B cell (primary cell): Measurements from ENCODE around the gene RASGRF2. TPM values are rescaled to one million over a fixed set of nuclear protein-coding genes. Genes with fewer than 3 reads are reported as not detected.

Experiments used
- ATAC-seq: fragments of 200-7000 bp; cut with Tn5 transposase; one replicate; pipeline ENCODE4 v1.10.0; 2021; ENCODE audit warnings: low read depth, mild to moderate bottlenecking, moderate number of reproducible peaks, moderate library complexity
- CTCF ChIA-PET: fragments of 350-600 bp; sonication (Branson Sonifier 250); formaldehyde crosslinking; loops from one replicate; lab custom pipeline; 2021; ENCODE audit warnings: antibody characterized with exemption, inconsistent platforms; lab: Charles Lee
- POLR2A ChIA-PET: fragments of 350-600 bp; sonication (Branson Sonifier 250); formaldehyde crosslinking; loops from one replicate; lab custom pipeline; 2021; ENCODE audit warnings: antibody characterized with exemption; lab: Charles Lee
- DNase-seq: peaks from one replicate; pipeline ENCODE4 v3.0.0; 2013
- H2AFZ ChIP-seq: 2 replicates; pipeline ENCODE4 v1.6.1; 2012; ENCODE audit warnings: mild to moderate bottlenecking, low read depth, low read length; ENCODE audit not compliant: insufficient read depth, poor library complexity, severe bottlenecking
- H3K27ac ChIP-seq, 2 donors: 1 replicate in 1 of 2; 2 replicates in 1 of 2; pipeline ENCODE4 v1.5.1; 2012 to 2013; ENCODE audit warnings: low read length in 2 of 2, mild to moderate bottlenecking in 2 of 2, moderate library complexity in 1 of 2
- H3K27me3 ChIP-seq, 4 experiments: fragments of 200-600 bp in 1 of 4; sonication (generic) in 1 of 4; replicated peaks in 1 of 4; 1 replicate in 2 of 4; 2 replicates in 2 of 4; pipeline versions ENCODE4 v1.6.1 to v1.7.0; 2013 to 2016; ENCODE audit warnings: low read length in 3 of 4, mild to moderate bottlenecking in 2 of 4, mixed read lengths in 1 of 4, moderate library complexity in 1 of 4; ENCODE audit not compliant: insufficient read depth in 4 of 4, control insufficient read depth in 3 of 4; ENCODE audit errors: control extremely low read depth in 1 of 4
- H3K36me3 ChIP-seq, 2 experiments: replicated peaks in 1 of 2; 1 replicate in 1 of 2; 2 replicates in 1 of 2; pipeline versions ENCODE4 v1.6.1 to v1.7.1; 2013; ENCODE audit warnings: low read length in 1 of 2; ENCODE audit not compliant: insufficient read depth in 2 of 2, control insufficient read depth in 1 of 2; ENCODE audit errors: control extremely low read depth in 1 of 2, extremely low read depth in 1 of 2
- H3K4me1 ChIP-seq, 2 donors: fragments of 200-600 bp in 1 of 2; sonication (generic) in 1 of 2; 1 replicate in 1 of 2; 2 replicates in 1 of 2; pipeline versions ENCODE4 v1.5.1 to v1.6.1; 2013 to 2017; ENCODE audit warnings: low read length in 2 of 2; ENCODE audit not compliant: control insufficient read depth in 2 of 2, insufficient read depth in 2 of 2
- H3K4me2 ChIP-seq: replicated peaks from 2 replicates; pipeline ENCODE3; 2012; ENCODE audit warnings: mild to moderate bottlenecking, low read depth, low read length; ENCODE audit not compliant: poor library complexity, severe bottlenecking
- H3K4me3 ChIP-seq, 5 experiments: fragments of 200-600 bp in 1 of 5; sonication (generic) in 1 of 5; 1 replicate in 3 of 5; 2 replicates in 2 of 5; pipeline versions ENCODE4 v1.5.1 to v1.7.0; 2011 to 2016; ENCODE audit warnings: low read length in 4 of 5, mild to moderate bottlenecking in 4 of 5, low read depth in 2 of 5, control low read depth in 1 of 5, moderate library complexity in 1 of 5; ENCODE audit not compliant: insufficient read depth in 1 of 5; ENCODE audit errors: control extremely low read depth in 1 of 5, extremely low read depth in 1 of 5
- H3K79me2 ChIP-seq: fragments of 200-600 bp; sonication (generic); one replicate; pipeline ENCODE4 v1.6.0; 2016; ENCODE audit warnings: low read length; ENCODE audit not compliant: control insufficient read depth, insufficient read depth
- H3K9ac ChIP-seq: fragments of 200-600 bp; sonication (generic); 2 replicates; pipeline ENCODE4 v1.6.1; 2017; ENCODE audit warnings: mild to moderate bottlenecking, low read length, moderate library complexity
- H3K9me3 ChIP-seq, 3 donors: one replicate each; pipeline versions ENCODE4 v1.6.1 to v1.7.1; 2013; ENCODE audit warnings: low read length in 2 of 3; ENCODE audit not compliant: control insufficient read depth in 2 of 3, insufficient read depth in 1 of 3; ENCODE audit errors: control extremely low read depth in 1 of 3
- H4K20me1 ChIP-seq: 2 replicates; pipeline ENCODE4 v1.6.0; 2012; ENCODE audit warnings: mild to moderate bottlenecking, low read length; ENCODE audit not compliant: insufficient read depth, control insufficient read depth, poor library complexity, severe bottlenecking
- H3K27ac Mint-ChIP-seq: one replicate; pipeline ENCODE4 v1.8.0; 2021; ENCODE audit warnings: mixed read lengths
- H3K27me3 Mint-ChIP-seq: one replicate; pipeline ENCODE4 v1.8.0; 2021; ENCODE audit warnings: mixed read lengths
- H3K4me1 Mint-ChIP-seq: one replicate; pipeline ENCODE4 v1.8.0; 2021; ENCODE audit warnings: mixed read lengths
- H3K4me3 Mint-ChIP-seq: one replicate; pipeline ENCODE4 v1.8.0; 2021; ENCODE audit warnings: mixed read lengths
- H3K9me3 Mint-ChIP-seq: one replicate; pipeline ENCODE4 v1.8.0; 2022; ENCODE audit warnings: mixed read lengths; ENCODE audit not compliant: insufficient read depth
- CTCF ChIP-seq: fragments of 200-600 bp; IDR thresholded peaks from one replicate; pipeline ENCODE4 v1.8.0; 2022; ENCODE audit warnings: antibody characterized with exemption, mild to moderate bottlenecking
- EZH2 ChIP-seq: IDR thresholded peaks from 2 replicates; pipeline ENCODE4 v1.6.1; 2012; ENCODE audit warnings: borderline replicate concordance, low read depth, mild to moderate bottlenecking, moderate library complexity, low read length; ENCODE audit not compliant: insufficient read depth, poor library complexity, severe bottlenecking
- WGBS: methylation state at CpG from one replicate; pipeline ENCODE4 v1.1.5; 2013; ENCODE audit warnings: missing lambda C conversion rate; ENCODE audit not compliant: insufficient coverage; 5-methylcytosine and 5-hydroxymethylcytosine counted together
- intact Hi-C: fragments of 100-400 bp; cut with micrococcal nuclease; formaldehyde crosslinking; loops from one replicate; pipeline ENCODE4 v1.10.0; 2022
- polyA plus RNA-seq: library from polyadenylated mRNA; depleted of rRNA; stranded (reverse); fragments of >200 nt; gene quantifications from 2 replicates; pipeline ENCODE4 v1.2.3, GENCODE V29; 2012
- total RNA-seq, 2 donors: library from RNA; stranded (reverse); fragments of 120-200 nt in 1 of 2; gene quantifications; 1 replicate in 1 of 2; 2 replicates in 1 of 2; pipeline versions ENCODE4 v1.2.3 to v1.2.4, GENCODE V29; 2013 to 2022

RASGRF2 gene
- total and polyA plus RNA-seq, 2 donors (not counting 1 experiment from before 2014, with no cell fraction given), result 0.04 to 0.37 TPM

- no peak overlapping the region for H3K4me2 ChIP-seq
- Mint-ChIP-seq H3K27ac (no peak overlapping the region), H3K9me3 (no peaks in the 10 kb centered on the region), H3K4me1 (peaks cover 4% of the 10 kb centered on the region), H3K4me3 (no peak overlapping the region), H3K27me3 (peaks cover 12% of the 10 kb centered on the region)
- no peak for ATAC-seq
- peaks cover 2 to 3% of the 10 kb centered on the region in 2 donors for H3K4me1 ChIP-seq
- H3K27me3 ChIP-seq, result peaks cover 0 to 2% (median 0%) of the 10 kb centered on the region in 4 experiments
- 97% methylated on average over 11 of the region's 14 CpGs for WGBS
- no peak overlapping the region for H3K9ac ChIP-seq
- ChIA-PET POLR2A (no interaction called here), CTCF (no interaction called here)
- no peak overlapping the region for H3K4me3 ChIP-seq
- no peaks in the 10 kb centered on the region for H3K9me3 ChIP-seq
- H4K20me1 ChIP-seq, result no peaks in the 10 kb centered on the region
- no peak for TF ChIP-seq EZH2
- TF ChIP-seq CTCF, result no peak
- no peak for DNase-seq
- no peaks in the 10 kb centered on the region for H3K79me2 ChIP-seq
- intact Hi-C loops, result no loop called here
- H3K27ac ChIP-seq, result no peak overlapping the region
- H2AFZ ChIP-seq, result no peak overlapping the region
- no peaks in the 10 kb centered on the region for H3K36me3 ChIP-seq
Measured at GRCh38 chr5:81189875-81190498, 229.8 kb downstream of the RASGRF2 start.

- no peak overlapping the region for H3K27ac Mint-ChIP-seq
- intact Hi-C loops, result no loop called here
- POLR2A ChIA-PET, result no interaction called here
Measured at GRCh38 chr5:81191726-81192372, 231.7 kb downstream of the RASGRF2 start.

More at GRCh38 chr5:81191726-81192372, 231.7 kb downstream of the RASGRF2 start:
- CTCF ChIA-PET, result no interaction called here
- Histone ChIP-seq H3K4me3 (no peak overlapping the region), H3K4me1 (peaks cover 5 to 6% of the 10 kb centered on the region in 2 donors), H3K9ac (no peak overlapping the region), H3K36me3 (no peaks in the 10 kb centered on the region), H3K27ac (no peak overlapping the region), H3K79me2 (no peaks in the 10 kb centered on the region), H4K20me1 (no peaks in the 10 kb centered on the region), H3K27me3 (peaks cover 0 to 5% (median 0%) of the 10 kb centered on the region in 4 experiments), H2AFZ (no peak overlapping the region), H3K4me2 (no peak overlapping the region), H3K9me3 (no peaks in the 10 kb centered on the region)
- H3K9me3 Mint-ChIP-seq, result no peaks in the 10 kb centered on the region
- H3K4me3 Mint-ChIP-seq, result no peak overlapping the region
- WGBS, result 100% methylated on average over 3 of the region's 9 CpGs
- ATAC-seq, result no peak
- DNase-seq, result no peak
- peaks cover 18% of the 10 kb centered on the region for H3K27me3 Mint-ChIP-seq
- H3K4me1 Mint-ChIP-seq, result peaks cover 7% of the 10 kb centered on the region
- no peak for TF ChIP-seq EZH2
- TF ChIP-seq CTCF, result no peak
